Neural cell (in vitro differentiated cells): ENCODE results near the gene FHIT. TPM values are rescaled to one million over a fixed set of nuclear protein-coding genes. Genes with fewer than 3 reads are reported as not detected.
A peak's percentile ranks its signal among the peaks of the same experiment; 100 is the strongest.

Experiments
- H2AFZ ChIP-seq: fragments of 200-600, 300-800 bp; sonication (generic), shearing (Covaris generic); 2 replicates; pipeline ENCODE4 v1.6.0; 2014; ENCODE audit warnings: low read depth, mild to moderate bottlenecking, antibody characterized with exemption, low read length, moderate library complexity
- H3F3A ChIP-seq: fragments of 200-600 bp; shearing (Covaris generic); 2 replicates; pipeline ENCODE4 v1.6.1; 2016; ENCODE audit warnings: mild to moderate bottlenecking, moderate library complexity, mixed read lengths, antibody characterized with exemption, low read length; ENCODE audit not compliant: insufficient read depth, poor library complexity, severe bottlenecking
- H3K27ac ChIP-seq: fragments of 200-600, 300-800 bp; sonication (generic), shearing (Covaris generic); 2 replicates; pipeline ENCODE4 v1.5.1; 2014; ENCODE audit warnings: mild to moderate bottlenecking, low read length, moderate library complexity
- H3K27me3 ChIP-seq: fragments of 300-800, 200-600 bp; sonication (generic), shearing (Covaris generic); 2 replicates; pipeline ENCODE4 v1.6.0; 2014; ENCODE audit warnings: mild to moderate bottlenecking, low read depth, low read length, moderate library complexity; ENCODE audit not compliant: insufficient read depth
- H3K36me3 ChIP-seq: fragments of 300-800, 200-600 bp; sonication (generic), shearing (Covaris generic); 2 replicates; pipeline ENCODE4 v1.5.1; 2014; ENCODE audit warnings: mild to moderate bottlenecking, antibody characterized with exemption, low read length, moderate library complexity; ENCODE audit not compliant: insufficient read depth
- H3K4me2 ChIP-seq: fragments of 300-800, 200-600 bp; sonication (generic), shearing (Covaris generic); 2 replicates; pipeline ENCODE4 v1.6.0; 2014; ENCODE audit warnings: mild to moderate bottlenecking, low read length
- H3K4me3 ChIP-seq: fragments of 300-800, 200-600 bp; sonication (generic), shearing (Covaris generic); 2 replicates; pipeline ENCODE4 v1.5.1; 2014; ENCODE audit warnings: mild to moderate bottlenecking, low read length, moderate library complexity
- H3K79me2 ChIP-seq: fragments of 200-600 bp; shearing (Covaris generic); replicated peaks from 2 replicates; pipeline ENCODE4 v1.6.0; 2014; ENCODE audit warnings: mild to moderate bottlenecking, low read length, moderate library complexity; ENCODE audit not compliant: insufficient read depth
- H3K9ac ChIP-seq: fragments of 300-800, 200-600 bp; sonication (generic), shearing (Covaris generic); 2 replicates; pipeline ENCODE4 v1.6.1; 2016; ENCODE audit warnings: mild to moderate bottlenecking, low read length, mixed read lengths
- H3K9me2 ChIP-seq: fragments of 200-600 bp; shearing (Covaris generic); 2 replicates; pipeline ENCODE4 v1.6.1; 2016; ENCODE audit warnings: mild to moderate bottlenecking, low read length, mixed read lengths; ENCODE audit not compliant: insufficient read depth
- H3K9me3 ChIP-seq: fragments of 200-600, 300-800 bp; sonication (generic), shearing (Covaris generic); 2 replicates; pipeline ENCODE4 v1.6.1; 2016; ENCODE audit warnings: mild to moderate bottlenecking, mixed run types, low read length, moderate library complexity, mixed read lengths
- H4K20me1 ChIP-seq: fragments of 200-600 bp; shearing (Covaris generic); 2 replicates; pipeline ENCODE4 v1.6.1; 2016; ENCODE audit warnings: mild to moderate bottlenecking, mixed run types; ENCODE audit not compliant: insufficient read depth
- CTCF ChIP-seq: fragments of 450-650 bp; IDR thresholded peaks from 2 replicates; pipeline ENCODE4 v1.5.1; 2014; ENCODE audit warnings: antibody characterized with exemption, mild to moderate bottlenecking, moderate library complexity; ENCODE audit not compliant: poor library complexity, severe bottlenecking
- EP300 ChIP-seq: fragments of 450-650 bp; conservative IDR thresholded peaks from 2 replicates; pipeline ENCODE4 v1.6.1; 2014; ENCODE audit warnings: antibody characterized with exemption, mild to moderate bottlenecking, moderate library complexity; ENCODE audit not compliant: poor library complexity, severe bottlenecking
- EZH2 ChIP-seq: fragments of 200-600, 300-800 bp; shearing (Covaris generic), sonication (generic); IDR thresholded peaks from 2 replicates; pipeline ENCODE4 v1.6.1; 2014; ENCODE audit warnings: antibody characterized with exemption, low read length, borderline replicate concordance, mild to moderate bottlenecking; ENCODE audit not compliant: insufficient read depth, poor library complexity, severe bottlenecking
- MXI1 ChIP-seq: fragments of 450-650 bp; conservative IDR thresholded peaks from 2 replicates; pipeline ENCODE4 v1.6.1; 2014; ENCODE audit warnings: antibody characterized with exemption, mild to moderate bottlenecking; ENCODE audit not compliant: poor library complexity, severe bottlenecking
- POLR2AphosphoS5 ChIP-seq: IDR thresholded peaks from 2 replicates; pipeline ENCODE4 v1.6.1; 2012
- RAD21 ChIP-seq: fragments of 450-650 bp; conservative IDR thresholded peaks from 2 replicates; pipeline ENCODE4 v1.6.1; 2014; ENCODE audit warnings: antibody characterized with exemption, mild to moderate bottlenecking, moderate library complexity
- REST ChIP-seq: IDR thresholded peaks from 2 replicates; pipeline ENCODE4 v1.6.1; 2012; ENCODE audit warnings: borderline replicate concordance
- SMC3 ChIP-seq: fragments of 450-650 bp; conservative IDR thresholded peaks from 2 replicates; pipeline ENCODE4 v1.6.1; 2014; ENCODE audit warnings: antibody characterized with exemption, mild to moderate bottlenecking, moderate library complexity; ENCODE audit not compliant: poor library complexity
- TAF1 ChIP-seq: IDR thresholded peaks from 2 replicates; pipeline ENCODE4 v1.6.1; 2012; ENCODE audit warnings: low read depth
- polyA plus RNA-seq: library from polyadenylated mRNA; depleted of rRNA; stranded (reverse); fragments of >200 nt; gene quantifications from 2 replicates; pipeline ENCODE4 v1.2.3, GENCODE V29; 2014

The FHIT gene
- polyA plus RNA-seq, 1 donor from 2014 or later = not detected

- no peaks in the 10 kb centered on the region for H3K9me2 ChIP-seq
- no peaks in the 10 kb centered on the region for H4K20me1 ChIP-seq
- H3K9me3 ChIP-seq = no peaks in the 10 kb centered on the region
- H2AFZ ChIP-seq = no peak overlapping the region
- H3K4me3 ChIP-seq = no peak overlapping the region
- no peak for TF ChIP-seq EP300
- no peak overlapping the region for H3K4me2 ChIP-seq
- H3K36me3 ChIP-seq = no peaks in the 10 kb centered on the region
- H3K27me3 ChIP-seq = no peaks in the 10 kb centered on the region
- H3K9ac ChIP-seq = no peak overlapping the region
- H3K27ac ChIP-seq = no peak overlapping the region
- no peaks in the 10 kb centered on the region for H3F3A ChIP-seq
- H3K79me2 ChIP-seq = no peaks in the 10 kb centered on the region
These were observed 1154.8 kb downstream of the FHIT start for GRCh38 chr3:60096403-60096802.

- H2AFZ ChIP-seq = no peak overlapping the region
- H3K4me3 ChIP-seq = no peak overlapping the region
- no peaks in the 10 kb centered on the region for H3F3A ChIP-seq
- no peak overlapping the region for H3K9ac ChIP-seq
- H3K27ac ChIP-seq = no peak overlapping the region
- H3K36me3 ChIP-seq = no peaks in the 10 kb centered on the region
- no peak overlapping the region for H3K4me2 ChIP-seq
- no peak for TF ChIP-seq MXI1
- no peaks in the 10 kb centered on the region for H3K9me2 ChIP-seq
- no peaks in the 10 kb centered on the region for H4K20me1 ChIP-seq
- H3K9me3 ChIP-seq = no peaks in the 10 kb centered on the region
- H3K79me2 ChIP-seq = no peaks in the 10 kb centered on the region
- H3K27me3 ChIP-seq = no peaks in the 10 kb centered on the region
These were observed 1155.3 kb downstream of the FHIT start for GRCh38 chr3:60095930-60096329.

- Histone ChIP-seq H2AFZ (no peak overlapping the region), H3K4me3 (no peak overlapping the region), H3K4me2 (no peak overlapping the region), H4K20me1 (no peaks in the 10 kb centered on the region), H3K9me2 (no peaks in the 10 kb centered on the region), H3K27ac (no peak overlapping the region), H3K9ac (no peak overlapping the region), H3K79me2 (no peaks in the 10 kb centered on the region), H3F3A (no peaks in the 10 kb centered on the region), H3K27me3 (no peaks in the 10 kb centered on the region), H3K9me3 (no peaks in the 10 kb centered on the region), H3K36me3 (no peaks in the 10 kb centered on the region)
- no peak for TF ChIP-seq EP300
- TF ChIP-seq REST = no peak
- TF ChIP-seq POLR2AphosphoS5 = no peak
- no peak for TF ChIP-seq EZH2
These were observed 1155.7 kb downstream of the FHIT start for GRCh38 chr3:60095516-60095915.

GRCh38 chr3:60094392-60094947 is 1156.8 kb downstream of the FHIT start:
- Histone ChIP-seq H3K79me2 (no peaks in the 10 kb centered on the region), H3K4me3 (no peak overlapping the region), H3K27me3 (no peaks in the 10 kb centered on the region), H3K27ac (peak overlapping the region; percentile 40), H3K4me2 (no peak overlapping the region), H3K9me2 (no peaks in the 10 kb centered on the region), H3K9me3 (no peaks in the 10 kb centered on the region), H2AFZ (no peak overlapping the region), H4K20me1 (no peaks in the 10 kb centered on the region), H3K36me3 (no peaks in the 10 kb centered on the region), H3K9ac (no peak overlapping the region), H3F3A (no peaks in the 10 kb centered on the region)
- TF ChIP-seq SMC3 (no peak), EP300 (peak; percentile 98), CTCF (no peak), TAF1 (no peak), MXI1 (no peak), RAD21 (peak; percentile 17), POLR2AphosphoS5 (peak; percentile 81), REST (peak; percentile 73), EZH2 (no peak)
